Measurements from ENCODE around the gene CAP2.

CAP2 gene

DNA sequence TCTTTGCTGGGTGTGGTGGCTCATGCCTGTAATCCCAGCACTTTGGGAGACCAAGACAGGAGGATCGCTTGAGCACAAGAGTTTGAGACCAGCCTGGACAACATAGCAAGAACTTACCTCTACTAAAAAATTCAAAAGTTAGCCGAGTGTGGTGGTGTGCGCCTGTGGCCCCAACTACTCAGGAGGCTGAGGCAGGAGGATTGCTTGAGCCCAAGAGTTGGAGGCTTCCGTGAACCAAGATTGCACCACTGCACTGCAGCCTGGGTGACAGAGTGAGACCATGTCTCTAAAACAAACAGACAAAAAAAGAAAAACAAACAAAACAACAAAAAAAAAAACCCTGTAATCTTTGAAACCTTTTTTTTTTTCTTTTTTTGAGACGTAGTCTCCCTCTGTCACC is 67.5 kb downstream of the CAP2 start:
- no peaks in the 10 kb centered on the region for H3K36me3 Mint-ChIP-seq
- no peak for DNase-seq (ENCODE audit: low spot score in 2 of 2)
- no peak for ATAC-seq (ENCODE audit: low read depth)
- H3K27me3 Mint-ChIP-seq, result peaks cover 2% of the 10 kb centered on the region
- H3K27ac Mint-ChIP-seq, result no peak overlapping the region
- H3K4me3 Mint-ChIP-seq, result no peak overlapping the region
- H3K9me3 Mint-ChIP-seq, result no peaks in the 10 kb centered on the region
- no peaks in the 10 kb centered on the region for H3K4me1 Mint-ChIP-seq

- no peaks in the 10 kb centered on the region for H3K4me1 Mint-ChIP-seq
- no peaks in the 10 kb centered on the region for H3K27me3 Mint-ChIP-seq
- DNase-seq (ENCODE audit: low spot score in 2 of 2) (no peak), ATAC-seq (ENCODE audit: low read depth) (no peak)
- H3K36me3 Mint-ChIP-seq, result no peaks in the 10 kb centered on the region
- H3K9me3 Mint-ChIP-seq, result no peaks in the 10 kb centered on the region
- no peak overlapping the region for H3K4me3 Mint-ChIP-seq
- H3K27ac Mint-ChIP-seq, result no peak overlapping the region
Measured at GRCh38 chr6:17466147-17466546, 72.8 kb downstream of the CAP2 start.

DNA sequence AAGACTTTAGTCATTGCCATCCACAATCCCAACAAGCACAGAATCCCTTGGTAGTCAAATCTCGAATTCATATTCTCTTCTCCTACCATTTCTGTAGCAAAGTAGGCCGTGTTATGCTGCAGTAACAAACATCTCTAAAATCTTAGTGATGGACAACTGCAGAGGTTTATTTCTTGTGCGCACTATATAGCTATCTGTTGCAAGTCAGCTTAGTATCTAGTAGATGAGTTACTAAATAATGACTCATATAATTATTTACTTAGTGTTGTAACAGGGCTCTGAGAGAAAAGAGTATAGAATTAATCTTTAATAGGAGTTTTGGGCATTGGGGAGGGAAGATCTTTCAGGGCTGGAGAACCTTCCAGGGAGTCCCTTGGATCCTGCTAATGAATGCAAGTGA is 73.3 kb downstream of the CAP2 start:
- no peak for DNase-seq (ENCODE audit: low spot score in 2 of 2)
- Mint-ChIP-seq H3K4me1 (no peaks in the 10 kb centered on the region), H3K9me3 (no peaks in the 10 kb centered on the region), H3K4me3 (no peak overlapping the region), H3K27me3 (no peaks in the 10 kb centered on the region), H3K36me3 (no peaks in the 10 kb centered on the region), H3K27ac (no peak overlapping the region)
- no peak for ATAC-seq (ENCODE audit: low read depth)

- no peaks in the 10 kb centered on the region for H3K9me3 Mint-ChIP-seq
- H3K27me3 Mint-ChIP-seq, result peaks cover 2% of the 10 kb centered on the region
- no peaks in the 10 kb centered on the region for H3K36me3 Mint-ChIP-seq
- no peak overlapping the region for H3K27ac Mint-ChIP-seq
- ATAC-seq (ENCODE audit: low read depth) (no peak), DNase-seq (ENCODE audit: low spot score in 2 of 2) (no peak)
- H3K4me1 Mint-ChIP-seq, result no peaks in the 10 kb centered on the region
- no peak overlapping the region for H3K4me3 Mint-ChIP-seq
Measured at GRCh38 chr6:17469006-17469832, 75.8 kb downstream of the CAP2 start.

DNA sequence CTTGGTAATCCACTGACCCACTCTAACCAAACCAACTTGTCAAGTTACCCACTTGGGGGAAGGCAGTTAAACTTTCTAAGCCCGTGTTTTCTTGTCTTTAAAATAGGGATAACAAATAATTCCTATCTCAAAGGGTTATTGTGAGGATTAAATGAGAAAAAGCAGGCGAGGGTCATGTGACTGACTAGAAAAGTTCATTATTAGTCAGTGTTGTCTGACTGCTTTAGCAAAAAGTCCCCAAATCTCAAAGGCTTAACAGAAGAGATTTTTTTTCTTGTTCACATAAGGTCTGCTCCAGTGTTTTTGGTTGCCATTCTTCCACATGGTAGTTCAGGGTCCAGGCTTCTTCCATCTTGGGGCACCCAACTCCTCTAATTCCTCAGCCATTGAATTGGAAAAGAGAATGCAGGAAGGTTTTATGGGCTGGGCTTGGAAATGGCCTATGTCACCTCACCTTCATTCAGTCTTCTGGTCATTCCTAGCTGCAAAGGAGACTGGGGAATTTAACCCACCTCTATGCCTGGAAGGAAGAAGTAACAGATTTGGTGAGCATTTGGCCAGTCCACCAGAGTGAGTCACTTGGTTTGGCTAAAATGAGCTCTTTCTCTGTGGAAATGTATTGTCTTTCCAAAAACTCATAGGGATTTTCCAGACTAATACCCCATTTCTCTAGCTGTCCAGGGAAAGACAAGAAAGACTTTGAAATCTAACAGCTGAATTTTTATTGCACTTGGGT is 77.0 kb downstream of the CAP2 start:
- no peak overlapping the region for H3K4me3 Mint-ChIP-seq
- ATAC-seq (ENCODE audit: low read depth), result no peak
- H3K27me3 Mint-ChIP-seq, result peaks cover 2% of the 10 kb centered on the region
- no peaks in the 10 kb centered on the region for H3K9me3 Mint-ChIP-seq
- H3K27ac Mint-ChIP-seq, result no peak overlapping the region
- no peaks in the 10 kb centered on the region for H3K36me3 Mint-ChIP-seq
- no peak for DNase-seq (ENCODE audit: low spot score in 2 of 2)
- H3K4me1 Mint-ChIP-seq, result no peaks in the 10 kb centered on the region

DNA sequence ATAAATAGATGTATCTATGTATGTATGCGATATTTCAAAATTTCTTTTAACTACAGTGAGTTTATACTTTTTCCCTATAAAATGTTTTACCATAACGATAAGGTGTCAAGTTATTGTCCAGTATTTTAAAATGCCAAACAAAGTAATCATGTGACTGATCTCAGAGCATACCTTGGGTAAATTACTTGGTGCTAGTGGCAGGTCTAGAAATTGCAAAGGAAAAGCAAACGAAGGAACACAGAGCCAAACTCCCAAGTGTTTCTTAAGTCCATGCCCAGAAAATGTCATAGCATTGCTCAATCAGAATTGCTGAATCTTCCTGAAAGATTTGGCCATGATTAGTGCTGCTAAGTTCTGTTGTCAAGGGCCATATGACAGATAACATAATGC is 77.5 kb downstream of the CAP2 start:
- peaks cover 2% of the 10 kb centered on the region for H3K27me3 Mint-ChIP-seq
- H3K27ac Mint-ChIP-seq, result no peak overlapping the region
- no peak overlapping the region for H3K4me3 Mint-ChIP-seq
- no peak for DNase-seq (ENCODE audit: low spot score in 2 of 2)
- H3K9me3 Mint-ChIP-seq, result no peaks in the 10 kb centered on the region
- H3K4me1 Mint-ChIP-seq, result no peaks in the 10 kb centered on the region
- H3K36me3 Mint-ChIP-seq, result no peaks in the 10 kb centered on the region
- ATAC-seq (ENCODE audit: low read depth), result no peak

DNA sequence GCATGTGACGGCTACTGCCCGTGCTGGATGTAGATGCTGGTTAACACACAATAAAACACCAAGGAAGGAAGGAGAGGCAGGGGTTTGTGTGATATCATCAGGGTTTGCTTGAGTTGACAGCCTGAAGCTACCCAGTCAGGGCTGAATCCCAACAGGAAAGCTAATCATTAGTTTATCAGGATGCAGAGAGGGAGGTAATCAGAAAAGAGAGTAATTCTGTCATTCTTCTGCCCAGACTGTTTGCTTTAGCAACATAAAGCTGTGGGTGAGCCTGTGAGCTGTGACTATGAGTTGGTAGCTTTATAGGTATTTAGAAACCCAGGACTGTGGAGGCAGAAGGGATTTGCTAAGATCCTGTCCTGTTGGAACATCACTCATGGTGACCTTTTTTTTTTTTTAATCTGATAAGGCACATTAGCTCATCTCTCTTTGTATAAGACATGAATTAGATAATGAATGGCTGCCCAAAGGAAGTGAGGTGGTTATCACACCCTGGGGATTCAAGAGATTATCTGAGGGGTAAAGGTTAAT is 79.3 kb downstream of the CAP2 start:
- peaks cover 5% of the 10 kb centered on the region for H3K27me3 Mint-ChIP-seq
- H3K36me3 Mint-ChIP-seq, result no peaks in the 10 kb centered on the region
- ATAC-seq (ENCODE audit: low read depth), result no peak
- no peak for DNase-seq (ENCODE audit: low spot score in 2 of 2)
- H3K27ac Mint-ChIP-seq, result no peak overlapping the region
- no peak overlapping the region for H3K4me3 Mint-ChIP-seq
- no peaks in the 10 kb centered on the region for H3K9me3 Mint-ChIP-seq
- no peaks in the 10 kb centered on the region for H3K4me1 Mint-ChIP-seq

GRCh38 chr6:17473554-17473953 is 80.2 kb downstream of the CAP2 start:
- no peak overlapping the region for H3K27ac Mint-ChIP-seq
- no peak for ATAC-seq (ENCODE audit: low read depth)
- no peaks in the 10 kb centered on the region for H3K36me3 Mint-ChIP-seq
- no peak for DNase-seq (ENCODE audit: low spot score in 2 of 2)
- no peak overlapping the region for H3K4me3 Mint-ChIP-seq
- no peaks in the 10 kb centered on the region for H3K9me3 Mint-ChIP-seq
- H3K4me1 Mint-ChIP-seq, result no peaks in the 10 kb centered on the region
- peaks cover 5% of the 10 kb centered on the region for H3K27me3 Mint-ChIP-seq

- no peaks in the 10 kb centered on the region for H3K4me1 Mint-ChIP-seq
- no peak overlapping the region for H3K4me3 Mint-ChIP-seq
- no peaks in the 10 kb centered on the region for H3K9me3 Mint-ChIP-seq
- ATAC-seq (ENCODE audit: low read depth), result no peak
- DNase-seq (ENCODE audit: low spot score in 2 of 2), result no peak
- no peak overlapping the region for H3K27ac Mint-ChIP-seq
- H3K36me3 Mint-ChIP-seq, result no peaks in the 10 kb centered on the region
- peaks cover 5% of the 10 kb centered on the region for H3K27me3 Mint-ChIP-seq
Measured at GRCh38 chr6:17474289-17474688, 80.9 kb downstream of the CAP2 start.

DNA sequence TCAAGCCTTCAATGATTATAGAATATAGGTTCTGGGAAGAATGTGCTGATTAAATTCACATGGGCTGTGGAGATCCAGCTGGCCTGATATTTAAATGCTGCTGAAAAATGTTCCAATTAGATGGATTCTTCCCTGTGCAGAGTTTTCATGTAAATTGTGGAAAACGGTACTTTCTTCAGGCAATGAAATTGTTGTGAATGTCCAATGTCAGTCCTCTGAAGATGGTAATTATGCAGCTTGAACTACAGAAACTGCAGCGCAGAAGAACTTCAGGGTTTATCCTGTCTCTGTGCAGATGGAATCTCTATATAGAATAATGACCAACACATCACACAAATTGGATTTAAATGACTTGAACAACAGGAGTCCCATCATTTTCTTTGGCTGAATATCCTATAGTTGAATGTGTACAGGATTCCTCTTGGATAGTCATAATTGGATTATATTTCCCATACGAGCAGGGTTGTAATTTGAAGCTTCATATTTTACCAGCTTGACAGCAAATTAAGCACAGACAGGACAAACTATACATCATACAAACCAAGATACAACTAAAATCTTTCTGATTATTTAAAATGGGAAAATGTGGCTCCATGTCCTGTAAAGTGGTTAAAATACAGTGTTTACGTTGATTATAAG is 82.3 kb downstream of the CAP2 start:
- ATAC-seq (ENCODE audit: low read depth) (no peak), DNase-seq (ENCODE audit: low spot score in 2 of 2) (no peak)
- Mint-ChIP-seq H3K4me3 (no peak overlapping the region), H3K27ac (no peak overlapping the region), H3K27me3 (peaks cover 5% of the 10 kb centered on the region), H3K4me1 (no peaks in the 10 kb centered on the region), H3K9me3 (no peaks in the 10 kb centered on the region), H3K36me3 (no peaks in the 10 kb centered on the region)

DNA sequence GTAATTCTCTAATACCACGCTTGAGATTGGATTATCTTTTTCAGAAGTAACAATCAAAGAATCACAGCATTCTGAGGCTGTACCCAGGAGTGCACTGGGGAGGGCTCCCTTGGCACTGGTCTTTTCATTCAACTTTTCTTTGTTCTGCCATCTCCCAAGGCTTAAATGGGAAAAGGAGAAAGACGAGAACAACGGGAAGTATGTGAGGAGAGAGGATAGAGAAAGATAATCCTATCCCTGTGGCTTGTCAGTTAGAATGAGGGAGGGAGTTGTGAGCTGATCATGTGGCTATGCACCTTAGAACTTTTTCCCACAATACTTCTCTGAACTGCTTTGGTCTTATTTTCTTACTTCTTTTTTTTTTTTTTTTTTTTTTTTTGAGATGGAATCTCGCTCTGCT is 83.1 kb downstream of the CAP2 start:
- H3K27me3 Mint-ChIP-seq, result peaks cover 5% of the 10 kb centered on the region
- no peak overlapping the region for H3K27ac Mint-ChIP-seq
- H3K4me3 Mint-ChIP-seq, result no peak overlapping the region
- DNase-seq (ENCODE audit: low spot score in 2 of 2) (no peak), ATAC-seq (ENCODE audit: low read depth) (no peak)
- H3K9me3 Mint-ChIP-seq, result no peaks in the 10 kb centered on the region
- H3K4me1 Mint-ChIP-seq, result no peaks in the 10 kb centered on the region
- no peaks in the 10 kb centered on the region for H3K36me3 Mint-ChIP-seq

GRCh38 chr6:17477356-17477755 is 84.0 kb downstream of the CAP2 start:
- no peaks in the 10 kb centered on the region for H3K9me3 Mint-ChIP-seq
- H3K36me3 Mint-ChIP-seq, result no peaks in the 10 kb centered on the region
- peaks cover 5% of the 10 kb centered on the region for H3K27me3 Mint-ChIP-seq
- no peak overlapping the region for H3K27ac Mint-ChIP-seq
- H3K4me3 Mint-ChIP-seq, result no peak overlapping the region
- DNase-seq (ENCODE audit: low spot score in 2 of 2), result no peak
- no peak for ATAC-seq (ENCODE audit: low read depth)
- H3K4me1 Mint-ChIP-seq, result no peaks in the 10 kb centered on the region

- DNase-seq (ENCODE audit: low spot score in 2 of 2), result no peak
- Mint-ChIP-seq H3K36me3 (no peaks in the 10 kb centered on the region), H3K4me1 (no peaks in the 10 kb centered on the region), H3K27me3 (peaks cover 6% of the 10 kb centered on the region), H3K9me3 (no peaks in the 10 kb centered on the region), H3K4me3 (no peak overlapping the region), H3K27ac (no peak overlapping the region)
- ATAC-seq (ENCODE audit: low read depth), result no peak
Measured at GRCh38 chr6:17478223-17478907, 85.0 kb downstream of the CAP2 start.

- H3K36me3 Mint-ChIP-seq, result no peaks in the 10 kb centered on the region
- peaks cover 6% of the 10 kb centered on the region for H3K27me3 Mint-ChIP-seq
- H3K4me3 Mint-ChIP-seq, result no peak overlapping the region
- ATAC-seq (ENCODE audit: low read depth) (no peak), DNase-seq (ENCODE audit: low spot score in 2 of 2) (no peak)
- H3K27ac Mint-ChIP-seq, result no peak overlapping the region
- H3K4me1 Mint-ChIP-seq, result no peaks in the 10 kb centered on the region
- H3K9me3 Mint-ChIP-seq, result no peaks in the 10 kb centered on the region
Measured at GRCh38 chr6:17478946-17479345, 85.6 kb downstream of the CAP2 start.
